Suprapubic skin (tissue), 3 donors: ENCODE data around the gene INPP5A.

Source experiments
- CTCF ChIP-seq, 2 donors: fragments of 200-600 bp in 1 of 2; fragments of 450-650 bp in 1 of 2; sonication (generic) in 1 of 2; IDR thresholded peaks; one replicate each; pipeline ENCODE4 v1.5.1; 2016 to 2019; ENCODE audit warnings: antibody characterized with exemption in 2 of 2, mild to moderate bottlenecking in 1 of 2, moderate library complexity in 1 of 2
- EP300 ChIP-seq: sonication (generic); formaldehyde crosslinking; IDR thresholded peaks from one replicate; pipeline ENCODE4 v1.6.1; 2017; ENCODE audit warnings: antibody characterized with exemption

GRCh38 chr10:132669208-132669861 is 131.7 kb downstream of the INPP5A start:
- TF ChIP-seq EP300 = no peak
- no peak for TF ChIP-seq CTCF (IDR thresholded peaks at IDR 0.05)
